GM19455 (cell line): ENCODE measurements around the gene SLC2A5.
"Not testable (repeated sequence)": the region's sequence is repeated elsewhere in the genome, so short reads cannot be mapped to it uniquely, and the experiment has no call there.

ENCODE experiments used
- ATAC-seq: cut with Tn5 transposase; IDR thresholded peaks from one replicate; pipeline ENCODE4 v1.9.1; 2021; ENCODE audit not compliant: unreplicated experiment

Gene SLC2A5, protein sequence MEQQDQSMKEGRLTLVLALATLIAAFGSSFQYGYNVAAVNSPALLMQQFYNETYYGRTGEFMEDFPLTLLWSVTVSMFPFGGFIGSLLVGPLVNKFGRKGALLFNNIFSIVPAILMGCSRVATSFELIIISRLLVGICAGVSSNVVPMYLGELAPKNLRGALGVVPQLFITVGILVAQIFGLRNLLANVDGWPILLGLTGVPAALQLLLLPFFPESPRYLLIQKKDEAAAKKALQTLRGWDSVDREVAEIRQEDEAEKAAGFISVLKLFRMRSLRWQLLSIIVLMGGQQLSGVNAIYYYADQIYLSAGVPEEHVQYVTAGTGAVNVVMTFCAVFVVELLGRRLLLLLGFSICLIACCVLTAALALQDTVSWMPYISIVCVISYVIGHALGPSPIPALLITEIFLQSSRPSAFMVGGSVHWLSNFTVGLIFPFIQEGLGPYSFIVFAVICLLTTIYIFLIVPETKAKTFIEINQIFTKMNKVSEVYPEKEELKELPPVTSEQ

DNA sequence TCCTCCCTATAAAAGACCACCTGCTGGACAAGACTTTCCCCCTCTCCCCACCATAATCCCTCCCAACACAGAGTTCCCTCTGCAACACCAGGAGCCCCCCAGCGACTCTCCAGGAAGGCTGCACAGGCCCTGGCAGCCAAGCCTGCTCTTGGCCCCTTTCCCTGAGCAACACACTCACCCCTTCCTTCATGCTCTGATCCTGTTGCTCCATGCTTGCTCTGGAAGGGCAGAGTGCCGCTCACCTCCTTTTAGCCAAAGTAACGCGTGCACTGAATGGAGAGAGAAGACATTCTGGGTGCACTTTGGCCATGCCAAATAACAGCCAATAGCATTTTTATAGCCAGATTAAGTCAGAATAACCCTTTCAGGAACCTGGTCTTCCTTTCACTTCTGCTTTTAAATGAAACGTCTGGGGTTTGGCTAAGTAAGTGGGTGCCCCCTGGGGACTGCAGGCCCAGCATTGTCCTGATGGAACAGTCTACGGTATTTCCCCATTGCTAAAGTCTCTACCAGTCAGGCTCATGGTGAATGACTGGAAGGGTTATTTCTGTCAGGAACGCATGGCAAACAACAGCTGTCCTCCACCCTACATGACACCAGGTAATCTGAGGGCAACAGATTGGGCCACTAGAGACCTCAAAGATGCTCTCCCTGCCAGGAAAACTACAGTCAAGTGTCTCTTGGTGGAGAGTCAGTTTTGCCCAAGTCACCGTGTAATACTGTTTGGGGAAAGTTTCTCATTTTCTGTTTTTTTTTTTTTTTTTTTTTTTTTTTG is at the start of gene SLC2A5:
SLC2A5 (minus strand) TSS at position 310 of the 775 bp plus-strand sequence; CDS start at position 211, 99 bp downstream.
- peak; percentile 81 for ATAC-seq

DNA sequence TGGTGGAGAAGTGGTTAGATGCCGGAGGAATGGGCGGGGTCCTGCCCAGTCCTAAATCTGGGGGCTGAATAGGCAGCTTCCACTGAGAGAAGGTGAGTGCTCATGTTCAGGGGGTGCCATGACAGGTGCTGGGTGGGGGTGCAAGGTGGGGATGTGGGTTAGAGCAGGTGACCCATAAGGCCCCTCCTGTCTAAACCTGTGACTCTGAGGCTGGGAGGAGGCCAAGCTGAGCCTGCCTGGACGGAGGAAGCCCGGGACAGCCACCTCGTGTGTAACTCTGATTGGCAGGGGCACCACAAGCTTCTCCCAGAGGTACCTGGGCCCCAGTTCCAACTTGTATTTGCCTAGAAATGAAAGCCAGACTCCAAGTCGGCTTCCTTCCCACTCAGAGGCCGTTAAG is 48.8 kb upstream of the SLC2A5 start:
- ATAC-seq = no peak

DNA sequence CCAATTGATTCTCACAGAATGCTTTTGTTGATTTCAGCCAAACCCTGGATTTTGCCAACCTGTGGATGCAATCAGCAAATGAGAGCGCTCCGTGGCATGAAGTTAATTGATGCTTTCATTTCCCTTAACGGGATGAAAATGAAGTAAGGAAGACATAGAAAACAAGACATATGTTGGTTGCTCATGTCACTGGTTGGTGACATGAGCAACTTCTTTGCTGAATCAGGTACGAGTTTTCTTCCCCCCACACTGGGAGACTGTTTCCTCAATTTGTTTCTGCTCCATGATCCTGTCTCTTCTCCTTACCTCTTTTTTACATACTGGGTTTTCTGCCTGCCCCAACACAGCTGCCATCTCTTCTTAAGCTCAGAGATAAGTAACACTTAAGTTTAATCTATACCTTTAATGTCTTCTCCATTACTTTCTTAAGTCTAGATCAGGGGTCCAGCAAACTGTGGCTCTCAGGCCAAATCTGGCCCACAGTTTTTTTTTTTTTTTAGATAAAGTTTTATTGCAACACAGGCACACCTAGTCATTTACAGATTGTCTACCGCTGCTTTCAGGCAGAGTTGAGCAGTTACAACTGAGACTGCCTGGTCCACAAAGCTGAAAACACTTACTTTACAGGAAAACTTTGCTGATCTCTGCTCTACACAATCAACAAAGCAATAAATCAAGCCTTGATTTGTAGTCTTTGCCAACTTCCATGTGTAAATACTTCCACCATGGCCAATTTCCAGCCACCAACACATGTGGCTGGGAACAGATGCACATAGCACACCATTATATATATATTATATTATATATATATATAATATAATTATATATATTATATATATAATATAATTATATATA is 46.1 kb upstream of the SLC2A5 start:
- ATAC-seq = no peak

DNA sequence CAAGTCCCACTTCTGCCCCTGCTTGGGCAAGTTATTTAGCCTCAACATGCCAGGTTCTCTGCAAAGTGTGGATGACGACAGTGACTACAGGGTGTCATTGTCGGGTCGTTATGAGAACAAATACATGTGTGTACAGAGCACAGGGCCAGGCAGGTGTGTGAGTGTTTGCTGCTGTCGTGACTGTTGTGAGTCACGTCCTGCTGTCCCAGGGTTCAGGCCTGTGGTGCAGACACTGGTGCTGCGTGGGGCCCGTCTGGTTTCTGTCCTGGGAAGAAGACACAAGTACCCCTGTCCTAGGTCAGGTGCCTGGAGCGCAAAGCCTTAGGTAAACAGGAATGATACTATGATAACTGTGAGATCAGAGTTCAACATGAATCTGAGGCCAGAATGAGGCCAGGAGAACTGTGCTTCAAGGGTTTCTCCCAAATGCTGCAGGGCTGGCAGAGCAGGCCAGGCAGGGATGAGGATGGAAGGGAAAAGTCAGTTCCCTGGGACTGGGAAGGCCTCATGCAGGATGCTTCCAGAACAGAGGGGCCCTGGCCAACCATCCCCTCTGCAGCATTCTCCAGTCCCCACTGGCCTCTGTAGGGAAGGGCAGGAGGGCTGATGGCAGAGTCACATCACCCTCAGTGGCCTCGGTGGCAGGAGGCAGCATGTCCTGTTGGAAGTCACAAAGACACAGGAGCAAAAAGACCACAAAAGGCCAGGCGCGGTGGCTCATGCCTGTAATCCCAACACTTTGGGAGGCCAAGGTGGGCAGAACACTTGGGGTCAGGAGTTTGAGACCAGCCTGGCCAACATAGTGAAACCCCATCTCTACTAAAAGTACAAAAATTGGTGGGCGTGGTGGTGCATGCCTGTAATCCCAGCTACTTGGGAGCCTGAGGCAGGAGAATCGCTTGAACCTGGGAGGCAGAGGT is 43.8 kb upstream of the SLC2A5 start:
- no peak for ATAC-seq

DNA sequence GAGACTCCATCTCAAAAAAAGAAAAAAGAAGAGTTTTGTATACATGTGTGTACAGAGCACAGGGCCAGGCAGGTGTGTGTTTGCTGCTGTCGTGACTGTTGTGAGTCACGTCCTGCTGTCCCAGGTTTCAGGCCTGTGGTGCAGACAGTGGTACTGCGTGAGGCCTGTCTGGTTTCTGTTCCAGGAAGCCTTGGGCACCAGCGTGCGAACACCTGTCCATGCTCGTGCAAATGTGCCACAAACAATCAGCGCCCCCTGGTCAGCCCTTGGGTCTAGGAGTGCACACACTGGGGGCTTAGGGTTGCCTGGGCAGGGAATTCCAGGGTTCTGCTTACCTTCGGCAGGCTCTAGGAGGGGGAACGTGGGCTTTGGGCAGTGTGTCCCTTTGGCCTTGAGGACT is 42.5 kb upstream of the SLC2A5 start:
- no peak for ATAC-seq

DNA sequence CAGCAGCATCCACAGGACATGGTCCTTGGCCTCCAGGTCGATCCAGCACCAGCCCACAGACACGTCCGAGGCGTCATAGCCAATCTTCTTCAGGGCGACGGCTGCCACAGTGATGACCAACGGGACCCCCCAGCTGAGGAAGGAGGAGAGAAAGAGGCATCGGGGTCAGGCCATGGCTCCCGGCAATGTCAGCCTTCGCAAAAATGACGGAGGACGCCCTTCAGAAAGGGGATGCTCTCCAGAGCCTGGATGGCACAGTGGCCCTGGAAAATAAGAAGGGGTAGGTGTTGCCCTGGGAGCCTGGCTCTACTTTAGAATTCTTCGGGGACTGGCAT is 41.9 kb upstream of the SLC2A5 start:
- no peak for ATAC-seq

DNA sequence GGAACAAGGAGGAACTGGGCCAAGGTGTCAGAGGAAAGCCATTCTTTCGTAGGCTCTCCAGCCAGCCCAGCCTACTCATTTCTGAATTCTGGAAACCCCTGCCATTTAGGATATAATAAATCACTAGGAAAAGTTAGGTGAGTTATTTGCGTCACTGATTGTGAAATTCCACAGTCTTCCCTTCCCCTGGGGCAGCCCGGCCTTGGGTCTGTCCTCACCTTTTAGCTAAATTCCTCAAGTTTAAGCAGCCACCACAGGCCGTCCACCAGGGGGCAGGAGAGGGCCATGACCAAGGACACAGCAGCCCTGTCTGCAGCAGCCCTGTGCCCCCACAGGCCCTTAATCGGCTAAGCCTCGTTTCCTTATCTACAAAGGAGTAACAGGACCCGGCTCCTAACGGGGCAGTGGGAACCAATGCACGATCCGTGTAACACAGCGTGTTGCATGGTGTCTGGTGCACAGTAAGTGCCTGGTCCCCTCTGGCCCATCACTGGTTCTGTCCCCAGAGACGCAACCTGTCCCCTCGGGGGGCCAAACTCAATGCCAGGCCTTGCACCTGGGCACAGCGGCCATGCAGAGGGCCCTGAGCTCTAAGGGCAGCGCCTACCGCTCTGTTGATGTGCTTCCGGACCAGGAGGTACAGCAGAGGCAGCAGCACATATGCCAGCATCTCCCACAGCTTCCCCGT is 41.4 kb upstream of the SLC2A5 start:
- no peak for ATAC-seq

DNA sequence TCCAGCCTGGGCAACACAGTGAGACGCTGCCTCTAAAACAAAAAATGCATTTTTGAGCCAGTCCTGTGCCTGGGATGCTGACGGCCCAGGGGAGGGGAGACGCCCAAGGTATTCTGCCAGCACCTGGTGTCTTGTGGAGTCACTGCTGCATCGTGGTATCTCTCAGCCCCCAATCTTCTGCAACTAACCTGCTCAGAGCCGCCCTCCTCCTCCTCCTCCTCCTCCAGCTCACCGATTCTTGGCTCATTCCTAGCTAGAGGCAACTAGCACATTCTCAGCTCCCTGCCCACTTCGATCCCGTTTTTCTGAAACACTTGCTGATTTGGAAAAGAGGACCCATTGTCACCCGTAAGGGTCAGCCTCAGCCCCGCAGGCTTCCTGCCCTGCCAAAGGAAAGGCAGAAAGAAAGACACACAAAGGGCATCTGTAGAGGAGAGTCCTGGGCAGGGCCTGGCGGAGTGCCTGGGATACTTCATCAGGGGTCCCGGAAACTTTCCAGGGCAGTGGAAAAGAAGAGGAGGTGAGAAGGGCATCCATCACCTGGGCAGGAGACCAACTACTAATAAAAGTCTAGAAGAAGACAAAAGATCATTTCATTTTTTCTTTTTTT is 38.7 kb upstream of the SLC2A5 start:
- ATAC-seq = no peak

DNA sequence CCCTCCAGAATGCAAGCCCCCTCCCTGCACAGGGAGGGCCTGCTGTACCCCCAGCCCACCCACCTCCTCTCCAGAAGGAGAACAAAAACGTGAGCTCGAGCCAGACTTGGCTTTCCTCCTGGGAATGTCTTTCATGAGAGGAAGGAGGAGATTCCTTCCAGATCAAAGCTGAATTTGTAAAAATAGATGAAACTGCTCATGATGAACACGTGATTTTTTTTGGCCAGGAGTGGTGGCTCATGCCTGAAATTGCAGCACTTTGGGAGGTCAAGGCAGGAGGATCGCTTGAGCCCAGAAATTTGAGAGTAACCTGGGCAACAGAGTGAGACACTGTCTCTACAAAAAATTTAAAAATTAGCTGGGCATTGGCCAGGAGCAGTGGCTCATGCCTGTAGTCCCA is 37.7 kb upstream of the SLC2A5 start:
- ATAC-seq = no peak

DNA sequence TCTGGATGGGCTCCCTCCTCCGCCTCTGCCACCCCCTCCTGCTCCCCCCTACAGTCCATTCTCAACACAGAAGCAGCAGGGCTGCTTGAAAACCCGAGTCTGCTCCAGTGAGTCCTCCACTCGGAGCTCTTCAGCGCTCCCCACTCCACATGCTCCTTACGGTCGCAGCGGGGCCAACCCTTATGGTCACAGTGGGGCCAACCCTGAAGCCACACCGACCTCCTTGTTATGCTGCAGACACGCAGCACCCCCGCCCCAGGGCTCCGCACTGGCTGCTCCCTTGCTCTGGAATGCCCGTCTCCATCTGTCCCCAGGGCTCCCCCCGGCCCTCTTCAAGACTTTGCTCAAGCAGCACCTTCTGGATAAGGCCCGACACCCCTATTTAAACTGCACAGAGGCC is 36.9 kb upstream of the SLC2A5 start:
- ATAC-seq = no peak

DNA sequence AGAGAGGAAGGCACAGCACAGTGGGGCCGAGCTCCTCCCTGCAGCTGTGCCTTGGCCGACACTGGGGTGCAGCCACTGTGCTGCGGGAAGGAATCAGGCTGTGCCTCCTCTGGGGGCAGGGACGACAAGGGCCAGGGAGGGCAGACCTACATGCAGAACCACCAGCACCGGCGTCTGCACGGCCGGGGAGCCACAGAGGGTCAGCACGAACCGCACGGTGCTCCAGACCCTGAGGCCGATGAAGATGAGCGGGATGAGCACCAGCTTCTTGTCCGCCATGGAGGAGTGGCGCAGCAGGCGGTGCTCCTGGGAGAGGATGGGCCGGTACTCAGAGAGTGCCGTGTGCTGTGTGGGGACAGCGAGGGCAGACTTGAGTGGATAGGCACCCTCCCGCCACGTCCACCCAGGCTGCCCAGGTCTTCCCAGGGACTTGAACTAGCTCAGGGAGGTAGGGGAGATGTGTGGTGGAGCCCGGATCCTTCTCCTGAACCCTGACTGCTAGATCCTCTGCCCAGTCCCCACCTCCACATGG is 36.0 kb upstream of the SLC2A5 start:
- ATAC-seq = no peak

DNA sequence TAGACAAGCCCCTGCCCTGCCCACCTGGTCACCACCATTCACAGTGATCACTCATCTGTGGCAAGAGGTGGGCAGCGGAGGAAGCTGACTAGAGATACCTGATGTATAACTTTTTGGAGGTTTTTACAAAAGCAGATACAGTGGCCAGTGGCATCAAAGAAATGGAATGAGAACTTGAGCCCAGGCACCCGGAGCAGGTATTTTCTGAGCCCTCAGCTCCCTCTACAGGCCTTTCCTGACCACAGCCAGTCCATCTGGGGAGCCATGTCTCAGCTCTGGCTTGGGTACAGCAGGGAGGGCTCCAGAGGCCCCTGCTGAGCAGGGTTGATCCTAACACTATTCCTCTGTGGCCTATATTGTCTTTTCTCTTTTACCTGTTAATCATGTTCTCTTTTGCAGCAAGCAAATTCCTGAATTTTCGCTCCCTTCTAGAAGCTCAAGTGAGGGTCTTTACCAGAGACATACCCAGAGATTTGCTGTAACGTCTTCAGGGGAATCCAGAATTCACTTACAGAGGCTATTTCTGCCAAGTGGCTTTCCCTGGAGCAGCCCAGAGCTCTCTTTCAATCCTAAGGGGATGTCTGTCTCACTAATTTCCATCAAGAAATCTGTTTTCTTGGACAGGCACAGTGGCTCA is 32.2 kb upstream of the SLC2A5 start:
- no peak for ATAC-seq

DNA sequence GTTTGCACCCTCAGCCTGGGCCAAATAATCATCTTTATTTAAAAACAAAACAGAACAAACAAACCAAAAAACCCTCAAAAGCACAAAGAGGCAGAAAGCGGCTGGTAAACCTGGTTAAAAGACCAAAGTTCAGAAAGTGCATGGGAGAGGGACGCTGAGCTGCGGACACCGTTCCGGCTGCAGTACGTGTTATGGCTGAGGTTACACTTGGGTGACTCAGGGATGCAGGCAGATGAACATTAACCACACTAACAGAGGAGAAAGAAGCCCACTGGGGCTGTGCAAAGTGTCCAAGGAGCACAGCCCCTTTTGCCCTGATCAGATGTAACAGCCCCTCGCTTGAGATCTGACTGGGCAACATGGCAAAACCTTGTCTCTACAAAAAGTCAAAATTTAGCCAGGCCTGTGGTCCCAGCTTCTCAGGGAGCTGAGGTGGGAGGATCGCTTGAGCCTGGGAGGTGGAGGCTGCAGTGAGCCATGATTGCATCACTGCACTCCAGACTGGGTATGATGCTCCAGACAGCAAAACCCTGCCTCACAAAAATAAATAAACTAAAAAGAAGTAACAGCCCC is 31.1 kb upstream of the SLC2A5 start:
- ATAC-seq = no peak

DNA sequence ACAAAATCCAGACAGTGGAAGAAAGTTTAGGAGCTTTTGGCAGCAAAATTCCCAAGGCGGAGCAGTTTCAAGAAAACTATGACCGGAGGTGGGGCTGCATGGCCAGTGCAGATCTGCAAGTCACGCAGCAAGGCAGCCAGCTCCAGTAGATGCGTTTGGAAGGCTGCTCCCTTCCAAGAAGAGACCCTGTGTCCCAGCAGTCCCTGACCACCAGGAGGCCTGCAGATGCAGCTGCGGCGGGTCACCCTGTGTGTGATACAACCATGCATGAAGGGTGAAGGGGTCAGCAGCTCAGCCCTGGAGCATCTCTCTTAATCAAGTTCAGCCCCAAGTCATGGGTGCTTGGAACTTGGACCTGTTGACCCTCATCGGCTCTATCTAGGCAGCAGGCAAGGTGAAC is 30.1 kb upstream of the SLC2A5 start:
- ATAC-seq = no peak

DNA sequence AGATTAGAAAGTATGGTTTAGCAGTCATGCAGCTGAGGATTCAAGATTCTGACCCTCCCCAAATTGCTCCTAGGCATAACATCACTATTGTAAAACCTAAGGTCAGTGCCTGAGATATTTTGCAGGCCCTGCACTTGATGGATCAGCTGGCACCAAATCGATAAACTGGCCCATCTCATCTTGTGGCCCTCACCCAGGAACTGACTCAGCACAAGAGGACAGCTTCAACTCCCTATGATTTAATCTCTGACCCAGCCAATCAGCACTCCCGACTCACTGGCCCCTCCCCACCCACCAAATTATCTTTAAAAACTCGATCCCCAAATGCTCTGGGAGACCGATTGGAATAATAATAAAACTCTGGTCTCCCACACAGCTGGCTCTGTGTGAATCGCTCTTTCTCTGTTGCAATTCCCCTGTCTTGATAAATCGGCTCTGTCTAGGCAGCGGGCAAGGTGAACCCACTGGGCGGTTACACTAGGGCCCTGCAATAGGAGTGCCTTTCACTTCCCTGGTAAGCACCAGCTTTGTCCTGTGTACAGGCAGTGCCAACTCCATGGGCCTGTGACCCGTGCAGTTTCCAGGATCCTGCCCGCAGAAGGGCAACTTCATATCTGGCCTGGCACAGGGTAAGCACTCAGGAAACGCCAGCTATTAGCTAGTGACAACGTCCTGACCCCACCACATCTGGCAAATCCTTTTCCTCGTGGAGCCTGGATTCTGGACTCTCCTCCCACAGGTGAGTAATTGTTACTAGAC is 28.7 kb upstream of the SLC2A5 start:
- no peak for ATAC-seq

DNA sequence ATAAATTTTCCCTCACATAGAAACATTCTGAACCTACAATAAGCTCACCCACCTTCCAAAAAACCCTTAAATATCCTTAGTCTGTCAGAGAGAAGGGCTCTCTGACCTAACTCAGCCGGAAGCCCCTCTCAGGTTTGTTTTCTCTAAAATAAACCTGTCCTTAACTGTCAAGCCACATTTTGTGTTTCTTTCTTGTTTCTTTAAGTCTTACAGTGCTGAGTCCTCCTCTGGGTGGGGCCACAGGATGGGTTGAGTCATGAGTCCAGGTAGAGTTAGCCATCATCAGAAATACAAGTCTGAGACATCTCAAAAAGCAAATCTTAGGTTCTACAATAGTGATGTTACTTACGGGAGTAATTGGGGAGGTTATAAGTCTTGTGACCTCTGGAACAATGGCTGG is 26.4 kb upstream of the SLC2A5 start:
- no peak for ATAC-seq

DNA sequence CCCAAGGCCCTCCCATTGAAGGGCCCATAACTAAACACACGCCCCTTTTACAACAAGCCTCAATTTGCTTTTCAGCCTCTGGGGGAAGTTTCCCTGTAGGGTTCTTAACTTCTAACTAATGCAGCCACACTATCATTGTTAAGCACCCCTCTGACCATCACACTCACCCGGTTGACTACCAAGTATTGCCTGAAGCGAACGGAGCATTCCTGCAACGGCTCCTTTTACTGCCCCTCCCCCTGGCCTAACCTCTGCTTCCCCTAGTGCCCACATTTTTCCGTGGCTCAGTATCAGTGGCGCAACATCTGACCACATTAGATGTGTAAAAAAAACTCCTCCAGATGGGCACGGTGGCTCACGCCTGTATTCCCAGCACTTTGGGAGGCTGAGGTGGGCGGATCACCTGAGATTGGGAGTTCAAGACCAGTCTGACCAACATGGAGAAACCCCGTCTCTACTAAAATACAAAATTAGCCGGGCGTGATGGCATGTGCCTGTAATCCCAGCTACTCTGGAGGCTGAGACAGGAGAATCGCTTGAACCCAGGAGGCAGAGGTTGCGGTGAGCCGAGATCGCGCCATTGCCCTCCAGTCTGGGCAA is 24.7 kb upstream of the SLC2A5 start:
- ATAC-seq = not testable (repeated sequence)
